HL-60 (cell line): ENCODE measurements around the gene PTPN1.

Source experiments
- CTCF ChIP-seq: IDR thresholded peaks from one replicate; pipeline ENCODE4 v1.5.1; 2011; ENCODE audit warnings: low read length, control low read depth, inconsistent platforms; ENCODE audit not compliant: insufficient read depth
- POLR2AphosphoS5 ChIP-seq: IDR thresholded peaks from 2 replicates; pipeline ENCODE4 v1.6.1; 2012; ENCODE audit warnings: low read depth
- REST ChIP-seq: IDR thresholded peaks from 2 replicates; pipeline ENCODE4 v1.6.1; 2012; ENCODE audit warnings: low read depth; ENCODE audit not compliant: insufficient replicate concordance
- SPI1 ChIP-seq: IDR thresholded peaks from 2 replicates; pipeline ENCODE4 v1.6.1; 2012; ENCODE audit warnings: low read depth, mild to moderate bottlenecking, borderline replicate concordance

- no peak for TF ChIP-seq CTCF
- TF ChIP-seq POLR2AphosphoS5: no peak
- no peak for TF ChIP-seq REST
- TF ChIP-seq SPI1: no peak
These were observed 3.8 kb downstream of the PTPN1 start for GRCh38 chr20:50514035-50514337.
